HG02885 (cell line): Measurements from ENCODE around the gene EIF4B.

Experiments
- ATAC-seq: cut with Tn5 transposase; IDR thresholded peaks from one replicate; pipeline ENCODE4 v1.9.1; 2021; ENCODE audit warnings: mild to moderate bottlenecking; ENCODE audit not compliant: unreplicated experiment, poor library complexity

Gene EIF4B

DNA sequence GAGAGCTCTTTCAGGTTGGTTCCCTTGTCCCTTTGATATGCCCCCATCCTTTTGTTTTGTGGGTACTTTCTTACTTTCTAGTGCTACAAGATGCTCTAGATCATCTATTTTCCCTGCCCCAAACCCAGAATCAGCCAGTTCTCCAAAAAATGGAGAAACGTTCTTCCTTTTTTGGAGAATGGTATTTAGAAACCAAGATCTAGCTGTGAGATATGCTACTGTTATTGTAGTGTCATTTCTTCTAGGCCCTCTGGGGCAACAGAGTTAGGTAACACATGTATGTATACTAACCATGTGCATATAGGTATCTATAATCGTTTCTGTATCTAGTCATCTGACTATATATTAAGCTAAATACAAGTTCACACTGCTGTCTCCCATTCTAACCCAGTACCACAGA is 84.3 kb downstream of the EIF4B start:
- ATAC-seq = no peak

DNA sequence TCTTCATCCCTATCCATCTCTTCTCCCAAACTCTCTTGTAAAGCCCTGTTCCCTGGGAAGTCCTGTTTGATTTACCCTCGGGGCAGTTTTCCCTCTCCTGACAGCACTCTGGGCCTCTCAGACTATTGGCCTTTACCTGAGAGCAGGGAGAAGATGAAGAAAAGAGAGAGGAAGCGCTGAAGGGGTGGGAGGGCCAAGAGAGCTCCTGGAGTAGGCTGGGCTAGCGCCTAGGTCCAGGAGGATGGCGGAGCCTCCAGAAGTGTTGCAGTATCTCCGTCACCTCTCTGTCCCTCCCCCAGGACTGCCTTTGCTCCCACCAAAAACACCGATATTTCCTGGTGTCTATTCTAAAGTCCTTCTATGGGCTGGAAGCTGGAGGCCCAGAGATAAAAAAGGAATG is 85.5 kb downstream of the EIF4B start:
- ATAC-seq = no peak
